HCT116 (cell line): ENCODE data around the gene WDR62.

Experiments
- CEBPB ChIP-seq: IDR thresholded peaks from 2 replicates; pipeline ENCODE4 v1.6.1; 2012; ENCODE audit warnings: low read depth
- EGR1 ChIP-seq: IDR thresholded peaks from 2 replicates; pipeline ENCODE4 v1.6.1; 2012; ENCODE audit warnings: low read depth
- EZH2 ChIP-seq: fragments of 200-600 bp; sonication (generic); IDR thresholded peaks from 2 replicates; pipeline ENCODE4 v1.6.1; 2017; ENCODE audit warnings: antibody characterized with exemption, mixed run types
- EZH2phosphoT487 ChIP-seq: fragments of 200-600 bp; IDR thresholded peaks from 2 replicates; pipeline ENCODE4 v1.6.1; 2018; ENCODE audit warnings: antibody characterized with exemption, borderline replicate concordance
- JUND ChIP-seq: IDR thresholded peaks from 2 replicates; pipeline ENCODE4 v1.6.1; 2012
- POLR2A ChIP-seq: IDR thresholded peaks from 2 replicates; pipeline ENCODE4 v1.7.0; 2011; ENCODE audit warnings: borderline replicate concordance; ENCODE audit not compliant: insufficient read depth, insufficient read length; ENCODE audit errors: extremely low read depth
- POLR2AphosphoS5 ChIP-seq: IDR thresholded peaks from 2 replicates; pipeline ENCODE4 v1.6.1; 2011; ENCODE audit warnings: mild to moderate bottlenecking, low read depth, low read length, moderate library complexity
- RAD21 ChIP-seq: IDR thresholded peaks from 2 replicates; pipeline ENCODE4 v1.6.1; 2012; ENCODE audit warnings: low read depth, mild to moderate bottlenecking
- SIN3A ChIP-seq: IDR thresholded peaks from 2 replicates; pipeline ENCODE4 v1.6.1; 2012; ENCODE audit warnings: low read depth
- YY1 ChIP-seq: IDR thresholded peaks from 2 replicates; pipeline ENCODE4 v1.6.1; 2011; ENCODE audit warnings: low read length, low read depth, moderate library complexity, mild to moderate bottlenecking; ENCODE audit not compliant: insufficient replicate concordance; ENCODE audit errors: extremely low read depth
- ZFX ChIP-seq: fragments of 450-650 bp; IDR thresholded peaks from 2 replicates; pipeline ENCODE4 v1.6.1; 2017
- TF ChIP-seq, protein P1 (sequence below), 3 experiments: fragments of 200-600 bp in 1 of 3; sonication (generic) in 1 of 3; IDR thresholded peaks in 2 of 3; conservative IDR thresholded peaks in 1 of 3; 2 replicates each; pipeline ENCODE4 v1.5.1; 2012 to 2017; ENCODE audit warnings: low read depth in 2 of 3, low read length in 2 of 3, antibody characterized with exemption in 1 of 3, borderline replicate concordance in 1 of 3, control low read depth in 1 of 3, mild to moderate bottlenecking in 1 of 3, mixed read lengths in 1 of 3, mixed run types in 1 of 3, moderate library complexity in 1 of 3; ENCODE audit not compliant: insufficient read depth in 1 of 3
- TF ChIP-seq, protein P2 (sequence below): IDR thresholded peaks from 2 replicates; pipeline ENCODE4 v1.6.1; 2012

DNA sequence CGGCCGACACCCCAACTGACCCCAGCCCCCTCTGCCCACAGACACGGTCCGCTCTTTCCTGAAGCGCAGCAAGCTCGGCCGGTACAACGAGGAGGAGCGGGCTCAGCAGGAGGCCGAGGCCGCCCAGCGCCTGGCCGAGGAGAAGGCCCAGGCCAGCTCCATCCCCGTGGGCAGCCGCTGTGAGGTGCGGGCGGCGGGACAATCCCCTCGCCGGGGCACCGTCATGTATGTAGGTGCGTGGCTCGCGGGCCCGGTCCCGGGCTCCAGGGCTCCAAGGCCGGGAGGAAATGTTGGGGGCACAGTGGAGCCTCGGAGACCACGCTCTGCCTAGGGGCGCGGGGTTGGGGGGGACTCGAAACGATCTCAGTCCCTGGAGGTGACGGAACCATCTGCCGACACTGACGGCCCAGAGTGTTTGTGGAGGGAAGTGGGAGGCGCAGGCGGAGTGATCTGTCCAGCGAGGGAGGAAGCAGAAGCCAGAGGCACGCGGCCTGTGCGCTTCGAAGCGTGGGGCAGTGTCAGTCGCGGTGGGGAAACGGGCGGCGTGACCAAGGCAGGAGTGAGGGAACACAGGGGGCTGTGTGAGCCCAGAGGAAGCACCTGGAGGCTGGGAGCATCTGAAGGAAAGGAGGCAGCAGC is 66.9 kb downstream of the WDR62 start:
- TF ChIP-seq RAD21: no peak
- no peak for TF ChIP-seq POLR2A
- TF ChIP-seq, protein P1, sequence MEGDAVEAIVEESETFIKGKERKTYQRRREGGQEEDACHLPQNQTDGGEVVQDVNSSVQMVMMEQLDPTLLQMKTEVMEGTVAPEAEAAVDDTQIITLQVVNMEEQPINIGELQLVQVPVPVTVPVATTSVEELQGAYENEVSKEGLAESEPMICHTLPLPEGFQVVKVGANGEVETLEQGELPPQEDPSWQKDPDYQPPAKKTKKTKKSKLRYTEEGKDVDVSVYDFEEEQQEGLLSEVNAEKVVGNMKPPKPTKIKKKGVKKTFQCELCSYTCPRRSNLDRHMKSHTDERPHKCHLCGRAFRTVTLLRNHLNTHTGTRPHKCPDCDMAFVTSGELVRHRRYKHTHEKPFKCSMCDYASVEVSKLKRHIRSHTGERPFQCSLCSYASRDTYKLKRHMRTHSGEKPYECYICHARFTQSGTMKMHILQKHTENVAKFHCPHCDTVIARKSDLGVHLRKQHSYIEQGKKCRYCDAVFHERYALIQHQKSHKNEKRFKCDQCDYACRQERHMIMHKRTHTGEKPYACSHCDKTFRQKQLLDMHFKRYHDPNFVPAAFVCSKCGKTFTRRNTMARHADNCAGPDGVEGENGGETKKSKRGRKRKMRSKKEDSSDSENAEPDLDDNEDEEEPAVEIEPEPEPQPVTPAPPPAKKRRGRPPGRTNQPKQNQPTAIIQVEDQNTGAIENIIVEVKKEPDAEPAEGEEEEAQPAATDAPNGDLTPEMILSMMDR (IDR thresholded peaks at IDR 0.05 in 2 of 3, conservative IDR thresholded peaks at IDR 0.05 in 1 of 3; ENCODE audit: borderline replicate concordance in 1 of 3, insufficient read depth in 1 of 3, low read depth in 2 of 3, low read length in 2 of 3): no peak
- no peak for TF ChIP-seq EZH2phosphoT487
- no peak for TF ChIP-seq EGR1
- TF ChIP-seq SIN3A: no peak
- TF ChIP-seq ZFX: no peak
- no peak for TF ChIP-seq JUND
- no peak for TF ChIP-seq EZH2
- TF ChIP-seq, protein P2, sequence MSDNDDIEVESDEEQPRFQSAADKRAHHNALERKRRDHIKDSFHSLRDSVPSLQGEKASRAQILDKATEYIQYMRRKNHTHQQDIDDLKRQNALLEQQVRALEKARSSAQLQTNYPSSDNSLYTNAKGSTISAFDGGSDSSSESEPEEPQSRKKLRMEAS: no peak
- no peak for TF ChIP-seq YY1
- no peak for TF ChIP-seq CEBPB
- TF ChIP-seq POLR2AphosphoS5: no peak
